ENCODE data around the gene ATP2C1. TPM values are rescaled to one million over a fixed set of nuclear protein-coding genes. Genes with fewer than 3 reads are reported as not detected.

ATP2C1 gene
- total RNA-seq, 4 donors from 2014 or later, result 20.9 to 60.8 (median 44.6) TPM

DNA sequence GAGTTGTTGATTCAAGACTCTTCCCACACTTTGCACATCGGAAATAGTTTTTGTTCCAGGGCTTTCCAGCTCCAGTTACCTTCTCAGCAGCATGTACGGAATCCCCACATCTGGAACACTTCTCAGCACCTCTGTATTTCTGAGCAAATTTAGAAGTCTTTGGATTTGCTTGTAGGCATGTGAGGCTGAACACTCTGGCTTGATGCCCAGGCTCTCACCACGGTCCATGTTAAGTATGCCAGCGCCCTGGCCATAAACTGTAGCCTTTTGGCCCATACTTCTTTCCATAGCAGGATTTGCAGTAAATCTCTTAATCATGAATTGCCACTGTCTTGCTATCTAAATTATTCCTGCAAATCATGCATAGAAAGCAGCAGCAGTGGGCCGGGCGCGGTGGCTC, 24.4 kb downstream of the ATP2C1 start:
- intact Hi-C loops (cut with DNase I; ENCODE audit: low total_unique reads) (loop anchor here (2.0 kb wide), 1 partner anchor 66 kb away; no protein-coding TSS in a partner anchor), in situ Hi-C loops (cut with MboI; ENCODE audit: low pct_ligation_motif_present in 1 of 4, low pct_unique_long_range_greater_than_20kb in 1 of 4, low sequenced_read_pairs in 3 of 4) (no loop called here)
- TF ChIP-seq EP300 (IDR thresholded peaks at IDR 0.05; ENCODE audit: low read depth) (no peak), POLR2A (IDR thresholded peaks at IDR 0.05) (no peak), POLR2AphosphoS5 (IDR thresholded peaks at IDR 0.05) (no peak)
- TF ChIP-seq, protein P1, sequence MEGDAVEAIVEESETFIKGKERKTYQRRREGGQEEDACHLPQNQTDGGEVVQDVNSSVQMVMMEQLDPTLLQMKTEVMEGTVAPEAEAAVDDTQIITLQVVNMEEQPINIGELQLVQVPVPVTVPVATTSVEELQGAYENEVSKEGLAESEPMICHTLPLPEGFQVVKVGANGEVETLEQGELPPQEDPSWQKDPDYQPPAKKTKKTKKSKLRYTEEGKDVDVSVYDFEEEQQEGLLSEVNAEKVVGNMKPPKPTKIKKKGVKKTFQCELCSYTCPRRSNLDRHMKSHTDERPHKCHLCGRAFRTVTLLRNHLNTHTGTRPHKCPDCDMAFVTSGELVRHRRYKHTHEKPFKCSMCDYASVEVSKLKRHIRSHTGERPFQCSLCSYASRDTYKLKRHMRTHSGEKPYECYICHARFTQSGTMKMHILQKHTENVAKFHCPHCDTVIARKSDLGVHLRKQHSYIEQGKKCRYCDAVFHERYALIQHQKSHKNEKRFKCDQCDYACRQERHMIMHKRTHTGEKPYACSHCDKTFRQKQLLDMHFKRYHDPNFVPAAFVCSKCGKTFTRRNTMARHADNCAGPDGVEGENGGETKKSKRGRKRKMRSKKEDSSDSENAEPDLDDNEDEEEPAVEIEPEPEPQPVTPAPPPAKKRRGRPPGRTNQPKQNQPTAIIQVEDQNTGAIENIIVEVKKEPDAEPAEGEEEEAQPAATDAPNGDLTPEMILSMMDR (IDR thresholded peaks at IDR 0.05), result no peak
- no peak for DNase-seq
- no peaks in the 10 kb centered on the region for H3K36me3 ChIP-seq
- H3K27me3 ChIP-seq, result no peaks in the 10 kb centered on the region
- H3K9me3 ChIP-seq, result peaks cover 1 to 2% of the 10 kb centered on the region in 2 donors
- no peak overlapping the region for H3K4me3 ChIP-seq
- WGBS, 2 donors (ENCODE audit: low coverage in 1 of 2), result 80 to 88% methylated on average over 2 to 7 of the region's 7 CpGs
- no peak overlapping the region for H3K27ac ChIP-seq
- H3K4me1 ChIP-seq, result peaks cover 0 to 7% (median 2%) of the 10 kb centered on the region in 4 donors

DNA sequence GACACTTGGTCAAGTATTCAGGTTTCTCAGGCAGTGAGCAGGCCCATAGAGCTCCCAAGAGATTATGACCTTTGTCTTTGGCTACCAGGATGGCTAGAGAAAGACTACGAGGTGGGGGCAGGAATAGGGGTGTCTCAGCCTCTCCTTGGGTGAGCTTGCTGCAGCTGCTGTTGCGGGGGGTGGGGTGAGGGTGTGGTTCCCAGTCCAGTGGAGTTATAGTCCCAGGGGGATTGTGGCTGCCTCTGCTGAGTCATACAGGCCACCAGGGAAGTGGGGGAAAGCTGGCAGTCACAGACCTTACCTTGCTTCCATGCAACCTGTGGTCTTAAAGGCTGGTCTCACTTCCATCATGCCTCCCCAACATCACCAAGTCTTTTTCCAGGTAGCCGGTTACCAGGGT, 31.7 kb downstream of the ATP2C1 start:
- no peak for DNase-seq
- in situ Hi-C loops (cut with MboI; ENCODE audit: low pct_ligation_motif_present in 1 of 4, low pct_unique_long_range_greater_than_20kb in 1 of 4, low sequenced_read_pairs in 3 of 4) (no loop called here), intact Hi-C loops (cut with DNase I; ENCODE audit: low total_unique reads) (no loop called here)
- Histone ChIP-seq H3K27me3 (no peaks in the 10 kb centered on the region), H3K4me1 (peaks cover 0 to 7% (median 2%) of the 10 kb centered on the region in 4 donors), H3K4me3 (no peak overlapping the region), H3K27ac (no peak overlapping the region), H3K9me3 (peaks cover 3 to 13% of the 10 kb centered on the region in 2 donors), H3K36me3 (no peaks in the 10 kb centered on the region)
- 88% methylated on average over 3 of the region's 3 CpGs; no CpG with 5 or more reads in 1 of the 2 donors for WGBS, 2 donors (ENCODE audit: low coverage in 1 of 2)
- no peak for TF ChIP-seq POLR2A (IDR thresholded peaks at IDR 0.05)
- TF ChIP-seq, protein P1 (IDR thresholded peaks at IDR 0.05), result no peak
- no peak for TF ChIP-seq EP300 (IDR thresholded peaks at IDR 0.05; ENCODE audit: low read depth)
- no peak for TF ChIP-seq POLR2AphosphoS5 (IDR thresholded peaks at IDR 0.05)

DNA sequence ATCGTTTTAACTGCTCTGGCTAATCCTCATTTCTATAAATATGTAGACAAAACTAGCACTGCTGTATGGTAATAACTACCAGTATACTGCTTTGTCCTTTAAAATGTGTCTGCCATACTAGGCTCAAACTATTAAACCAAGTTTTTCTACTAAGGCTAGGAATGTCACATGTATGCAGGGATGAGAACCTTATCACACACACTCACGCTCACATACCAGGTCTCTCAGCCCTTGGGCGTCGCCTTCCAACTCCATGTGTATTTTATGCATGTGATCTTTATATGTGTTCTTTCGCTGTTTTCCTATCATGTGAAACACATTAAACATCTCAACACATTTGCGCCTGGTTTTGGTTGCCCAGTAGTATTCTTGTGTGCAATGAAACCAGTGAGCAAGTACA, 32.6 kb downstream of the ATP2C1 start:
- Histone ChIP-seq H3K36me3 (no peaks in the 10 kb centered on the region), H3K27ac (no peak overlapping the region), H3K27me3 (no peaks in the 10 kb centered on the region), H3K4me1 (peaks cover 0 to 7% (median 2%) of the 10 kb centered on the region in 4 donors), H3K9me3 (peaks cover 3 to 13% of the 10 kb centered on the region in 2 donors), H3K4me3 (no peak overlapping the region)
- 79 to 89% methylated on average over 5 to 6 of the region's 6 CpGs for WGBS, 2 donors (ENCODE audit: low coverage in 1 of 2)
- no peak for DNase-seq
- no peak for TF ChIP-seq POLR2AphosphoS5 (IDR thresholded peaks at IDR 0.05)
- TF ChIP-seq, protein P1 (IDR thresholded peaks at IDR 0.05), result no peak
- TF ChIP-seq POLR2A (IDR thresholded peaks at IDR 0.05), result no peak
- no peak for TF ChIP-seq EP300 (IDR thresholded peaks at IDR 0.05; ENCODE audit: low read depth)
- intact Hi-C loops (cut with DNase I; ENCODE audit: low total_unique reads), result no loop called here
- in situ Hi-C loops (cut with MboI; ENCODE audit: low pct_ligation_motif_present in 1 of 4, low pct_unique_long_range_greater_than_20kb in 1 of 4, low sequenced_read_pairs in 3 of 4), result no loop called here

DNA sequence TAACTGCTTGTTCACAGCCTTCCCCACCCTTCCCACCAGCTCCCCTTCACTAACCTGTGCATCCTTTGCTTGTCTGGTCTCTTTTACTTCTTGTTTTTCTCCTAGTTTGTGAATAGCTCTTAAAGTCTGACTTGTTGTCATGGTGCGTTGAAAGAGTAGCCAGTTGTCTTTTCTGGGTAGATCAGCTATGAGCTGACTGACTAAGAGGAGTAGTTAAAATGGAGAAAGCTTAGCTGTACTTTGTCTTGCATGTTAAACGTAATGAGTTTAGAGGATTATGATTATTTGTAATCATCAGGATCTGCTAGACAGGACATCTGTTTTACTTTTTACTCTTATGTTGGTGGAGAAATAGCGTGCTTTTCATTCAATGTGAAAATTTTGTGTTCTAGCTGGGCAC, 35.9 kb downstream of the ATP2C1 start:
- intact Hi-C loops (cut with DNase I; ENCODE audit: low total_unique reads) (no loop called here), in situ Hi-C loops (cut with MboI; ENCODE audit: low pct_ligation_motif_present in 1 of 4, low pct_unique_long_range_greater_than_20kb in 1 of 4, low sequenced_read_pairs in 3 of 4) (no loop called here)
- Histone ChIP-seq H3K36me3 (peaks cover 0 to 5% (median 0%) of the 10 kb centered on the region in 4 donors), H3K4me1 (no peaks in the 10 kb centered on the region), H3K27ac (no peak overlapping the region), H3K4me3 (no peak overlapping the region), H3K9me3 (no peaks in the 10 kb centered on the region), H3K27me3 (no peaks in the 10 kb centered on the region)
- TF ChIP-seq, protein P1 (IDR thresholded peaks at IDR 0.05), result no peak
- no peak for TF ChIP-seq EP300 (IDR thresholded peaks at IDR 0.05; ENCODE audit: low read depth)
- TF ChIP-seq POLR2A (IDR thresholded peaks at IDR 0.05), result no peak
- no peak for TF ChIP-seq POLR2AphosphoS5 (IDR thresholded peaks at IDR 0.05)
- WGBS, 2 donors (ENCODE audit: low coverage in 1 of 2), result 60 to 67% methylated on average over 3 of the region's 3 CpGs
- no peak for DNase-seq
